OCI-LY1 (cell line): ENCODE data around the gene RPL22L1.

Experiments used
- H2AFZ ChIP-seq: fragments of 200-600 bp; sonication (generic), shearing (Covaris generic); 2 replicates; pipeline ENCODE4 v1.6.0; 2014; ENCODE audit warnings: antibody characterized with exemption, mild to moderate bottlenecking, low read length
- H3F3A ChIP-seq: fragments of 200-600 bp; sonication (generic), shearing (Covaris generic); 2 replicates; pipeline ENCODE4 v1.6.0; 2014; ENCODE audit warnings: mild to moderate bottlenecking, antibody characterized with exemption, low read length, moderate library complexity; ENCODE audit not compliant: insufficient read depth
- H3K27ac ChIP-seq: fragments of 200-600 bp; sonication (generic); 2 replicates; pipeline ENCODE4 v1.5.1; 2014; ENCODE audit warnings: low read length, mixed run types, mild to moderate bottlenecking, low read depth; ENCODE audit not compliant: poor library complexity, severe bottlenecking
- H3K27me3 ChIP-seq: fragments of 200-600 bp; sonication (generic); 2 replicates; pipeline ENCODE4 v1.6.0; 2014; ENCODE audit warnings: antibody characterized with exemption, mild to moderate bottlenecking, low read length, moderate library complexity; ENCODE audit not compliant: insufficient read depth
- H3K36me3 ChIP-seq: fragments of 200-600 bp; sonication (generic); 2 replicates; pipeline ENCODE4 v1.6.1; 2014; ENCODE audit warnings: mild to moderate bottlenecking, antibody characterized with exemption, low read length, moderate library complexity, mixed read lengths; ENCODE audit not compliant: insufficient read depth
- H3K4me1 ChIP-seq: fragments of 200-600 bp; sonication (generic); 2 replicates; pipeline ENCODE4 v1.5.1; 2014; ENCODE audit warnings: mild to moderate bottlenecking, low read length, moderate library complexity; ENCODE audit not compliant: insufficient read depth, severe bottlenecking
- H3K4me2 ChIP-seq: fragments of 200-600 bp; sonication (generic), shearing (Covaris generic); 2 replicates; pipeline ENCODE4 v1.6.1; 2014; ENCODE audit warnings: low read length
- H3K4me3 ChIP-seq: fragments of 200-600 bp; sonication (generic); 2 replicates; pipeline ENCODE4 v1.5.1; 2014; ENCODE audit warnings: low read length, low read depth, mild to moderate bottlenecking, mixed read lengths; ENCODE audit not compliant: poor library complexity, severe bottlenecking
- H3K79me2 ChIP-seq: fragments of 200-600 bp; shearing (Covaris generic); 2 replicates; pipeline ENCODE4 v1.6.1; 2016; ENCODE audit warnings: mixed run types, low read length, mixed read lengths; ENCODE audit not compliant: insufficient read depth
- H3K9ac ChIP-seq: fragments of 200-600 bp; sonication (generic), shearing (Covaris generic); 2 replicates; pipeline ENCODE4 v1.6.1; 2014; ENCODE audit warnings: mild to moderate bottlenecking, low read length, mixed read lengths
- H3K9me2 ChIP-seq: fragments of 200-600 bp; sonication (generic), shearing (Covaris generic); 2 replicates; pipeline ENCODE4 v1.6.1; 2014; ENCODE audit warnings: low read depth, mild to moderate bottlenecking, low read length, mixed read lengths
- H3K9me3 ChIP-seq: fragments of 200-600 bp; shearing (Covaris generic); 2 replicates; pipeline ENCODE4 v1.6.1; 2014; ENCODE audit warnings: low read length, mixed read lengths
- H4K20me1 ChIP-seq: fragments of 200-600 bp; sonication (generic), shearing (Covaris generic); 2 replicates; pipeline ENCODE4 v1.6.0; 2016; ENCODE audit warnings: mild to moderate bottlenecking, low read length; ENCODE audit not compliant: insufficient read depth
- EZH2 ChIP-seq: fragments of 200-600 bp; sonication (generic), shearing (Covaris generic); IDR thresholded peaks from 2 replicates; pipeline ENCODE4 v1.8.0; 2017; ENCODE audit warnings: borderline replicate concordance, mixed run types, mild to moderate bottlenecking, antibody characterized with exemption, low read length, moderate library complexity, mixed read lengths
- TF ChIP-seq, protein P1 (sequence below): fragments of 200-600 bp; sonication (generic), shearing (Covaris generic); IDR thresholded peaks from 2 replicates; pipeline ENCODE4 v1.5.1; 2017; ENCODE audit warnings: mild to moderate bottlenecking, antibody characterized with exemption, low read length, moderate library complexity, mixed read lengths

The RPL22L1 gene

DNA sequence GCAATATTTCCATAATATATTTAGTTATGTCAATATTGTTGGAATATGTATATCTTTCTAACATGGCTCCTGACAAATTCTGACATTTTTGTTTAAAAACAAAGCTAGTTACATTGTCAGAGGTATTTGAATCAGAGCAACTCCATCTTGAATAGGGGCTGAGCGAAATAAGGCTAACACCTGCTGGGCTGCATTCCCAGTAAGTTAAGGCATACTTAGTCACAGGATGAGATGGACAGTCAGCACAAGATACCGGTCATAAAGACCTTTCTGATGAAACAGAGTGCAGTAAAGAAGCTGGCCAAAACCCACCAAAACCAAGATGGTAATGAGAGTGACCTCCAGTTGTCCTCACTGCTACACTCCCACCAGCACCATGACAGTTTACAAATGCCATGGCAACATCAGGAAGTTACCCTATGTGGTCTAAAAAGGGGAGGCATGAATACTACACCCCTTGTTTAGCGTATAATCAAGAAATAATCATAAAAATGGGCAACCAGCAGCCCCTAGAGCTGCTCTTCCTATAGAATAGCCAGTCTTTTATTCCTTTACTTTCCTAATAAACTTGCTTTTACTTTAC, 30.4 kb downstream of the RPL22L1 start:
- Histone ChIP-seq H3K27me3 (no peaks in the 10 kb centered on the region), H3K9me3 (no peaks in the 10 kb centered on the region), H3F3A (no peaks in the 10 kb centered on the region), H2AFZ (no peak overlapping the region), H3K9me2 (no peaks in the 10 kb centered on the region), H4K20me1 (no peaks in the 10 kb centered on the region), H3K36me3 (no peaks in the 10 kb centered on the region), H3K79me2 (no peaks in the 10 kb centered on the region), H3K4me2 (no peak overlapping the region), H3K4me3 (no peak overlapping the region), H3K9ac (no peak overlapping the region), H3K27ac (no peak overlapping the region), H3K4me1 (no peaks in the 10 kb centered on the region)
- no peak for TF ChIP-seq EZH2
- TF ChIP-seq, protein P1, sequence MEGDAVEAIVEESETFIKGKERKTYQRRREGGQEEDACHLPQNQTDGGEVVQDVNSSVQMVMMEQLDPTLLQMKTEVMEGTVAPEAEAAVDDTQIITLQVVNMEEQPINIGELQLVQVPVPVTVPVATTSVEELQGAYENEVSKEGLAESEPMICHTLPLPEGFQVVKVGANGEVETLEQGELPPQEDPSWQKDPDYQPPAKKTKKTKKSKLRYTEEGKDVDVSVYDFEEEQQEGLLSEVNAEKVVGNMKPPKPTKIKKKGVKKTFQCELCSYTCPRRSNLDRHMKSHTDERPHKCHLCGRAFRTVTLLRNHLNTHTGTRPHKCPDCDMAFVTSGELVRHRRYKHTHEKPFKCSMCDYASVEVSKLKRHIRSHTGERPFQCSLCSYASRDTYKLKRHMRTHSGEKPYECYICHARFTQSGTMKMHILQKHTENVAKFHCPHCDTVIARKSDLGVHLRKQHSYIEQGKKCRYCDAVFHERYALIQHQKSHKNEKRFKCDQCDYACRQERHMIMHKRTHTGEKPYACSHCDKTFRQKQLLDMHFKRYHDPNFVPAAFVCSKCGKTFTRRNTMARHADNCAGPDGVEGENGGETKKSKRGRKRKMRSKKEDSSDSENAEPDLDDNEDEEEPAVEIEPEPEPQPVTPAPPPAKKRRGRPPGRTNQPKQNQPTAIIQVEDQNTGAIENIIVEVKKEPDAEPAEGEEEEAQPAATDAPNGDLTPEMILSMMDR, result no peak

DNA sequence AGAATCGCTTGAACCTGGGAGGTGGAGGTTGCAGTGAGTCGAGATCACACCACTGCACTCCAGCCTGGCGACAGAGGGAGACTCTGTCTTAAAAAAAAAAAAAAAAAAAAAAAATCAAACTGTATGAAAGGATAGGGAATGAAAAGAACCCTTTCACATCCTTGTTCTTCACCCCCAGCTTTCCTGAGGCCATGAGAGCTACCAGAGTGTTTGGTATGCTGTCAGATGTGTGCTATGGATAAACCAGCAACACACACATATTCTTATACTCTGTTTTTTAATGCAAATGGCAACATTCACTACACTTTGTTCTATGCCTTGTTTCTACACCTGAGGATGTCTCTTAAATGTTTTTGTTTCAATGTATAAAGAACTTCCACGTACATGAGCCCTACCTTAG, 33.5 kb downstream of the RPL22L1 start:
- H2AFZ ChIP-seq, result no peak overlapping the region
- H3K9me2 ChIP-seq, result no peaks in the 10 kb centered on the region
- no peaks in the 10 kb centered on the region for H3F3A ChIP-seq
- no peak overlapping the region for H3K9ac ChIP-seq
- no peaks in the 10 kb centered on the region for H3K9me3 ChIP-seq
- H3K36me3 ChIP-seq, result no peaks in the 10 kb centered on the region
- H3K4me1 ChIP-seq, result no peaks in the 10 kb centered on the region
- no peak overlapping the region for H3K4me3 ChIP-seq
- no peaks in the 10 kb centered on the region; the same call in 1 of the 2 replicates for H3K27me3 ChIP-seq
- no peaks in the 10 kb centered on the region for H4K20me1 ChIP-seq
- TF ChIP-seq, protein P1, result no peak
- TF ChIP-seq EZH2, result no peak
- H3K4me2 ChIP-seq, result no peak overlapping the region
- no peak overlapping the region for H3K27ac ChIP-seq
- H3K79me2 ChIP-seq, result no peaks in the 10 kb centered on the region

DNA sequence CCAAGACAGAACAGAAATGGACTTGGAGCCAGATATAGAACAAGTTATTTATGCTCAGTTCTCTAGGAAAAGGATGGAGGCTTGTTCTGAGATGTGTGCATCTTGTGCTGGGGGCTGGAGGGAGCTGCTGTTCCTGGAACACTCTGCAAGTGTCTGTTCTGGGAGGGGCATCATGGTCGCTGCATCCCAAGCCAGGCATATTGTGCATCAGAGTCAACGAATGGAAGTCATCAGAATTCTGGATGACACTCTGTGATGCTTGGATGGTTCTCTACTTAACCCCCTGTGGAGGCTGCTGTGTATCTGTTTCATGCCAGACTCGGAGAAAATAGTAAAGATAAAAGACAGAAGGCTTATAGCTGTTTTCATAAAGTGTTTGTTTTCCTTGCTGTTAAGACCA, 34.7 kb downstream of the RPL22L1 start:
- Histone ChIP-seq H3K4me2 (no peak overlapping the region), H3F3A (no peaks in the 10 kb centered on the region), H4K20me1 (no peaks in the 10 kb centered on the region), H3K27ac (no peak overlapping the region), H3K27me3 (no peaks in the 10 kb centered on the region; the same call in 1 of the 2 replicates), H3K36me3 (no peaks in the 10 kb centered on the region), H2AFZ (no peak overlapping the region), H3K4me3 (no peak overlapping the region), H3K4me1 (no peaks in the 10 kb centered on the region), H3K9ac (no peak overlapping the region), H3K79me2 (no peaks in the 10 kb centered on the region), H3K9me2 (no peaks in the 10 kb centered on the region), H3K9me3 (no peaks in the 10 kb centered on the region)
- TF ChIP-seq EZH2, result no peak
- TF ChIP-seq, protein P1, result no peak
